GM19351 (cell line): ENCODE measurements around the gene ADGRG6.

Source experiments
- ATAC-seq: cut with Tn5 transposase; IDR thresholded peaks from one replicate; pipeline ENCODE4 v1.9.1; 2021; ENCODE audit warnings: mild to moderate bottlenecking, moderate library complexity; ENCODE audit not compliant: unreplicated experiment

Gene ADGRG6

GRCh38 chr6:142290851-142291250 is 11.0 kb upstream of the ADGRG6 start:
- no peak for ATAC-seq

GRCh38 chr6:142291512-142291911 is 10.3 kb upstream of the ADGRG6 start:
- ATAC-seq, result no peak

- no peak for ATAC-seq
Measured at GRCh38 chr6:142292166-142292924, 9.5 kb upstream of the ADGRG6 start.

- no peak for ATAC-seq
Measured at GRCh38 chr6:142293121-142293520, 8.7 kb upstream of the ADGRG6 start.

GRCh38 chr6:142294679-142295078 is 7.1 kb upstream of the ADGRG6 start:
- no peak for ATAC-seq

GRCh38 chr6:142296975-142297604 is 4.7 kb upstream of the ADGRG6 start:
- no peak for ATAC-seq

GRCh38 chr6:142297605-142297995 is 4.2 kb upstream of the ADGRG6 start:
- no peak for ATAC-seq

GRCh38 chr6:142297996-142298753 is 3.6 kb upstream of the ADGRG6 start:
- ATAC-seq, result no peak

- ATAC-seq, result no peak
Measured at GRCh38 chr6:142300302-142300701, 1.5 kb upstream of the ADGRG6 start.

GRCh38 chr6:142300758-142301650 is 803 bp upstream of the ADGRG6 start:
- ATAC-seq, result peak; percentile 2

- no peak for ATAC-seq
Measured at GRCh38 chr6:142302421-142303175, 791 bp downstream of the ADGRG6 start.

- no peak for ATAC-seq
Measured at GRCh38 chr6:142303176-142303533, 1.3 kb downstream of the ADGRG6 start.

GRCh38 chr6:142304241-142304640 is 2.4 kb downstream of the ADGRG6 start:
- ATAC-seq, result no peak

- no peak for ATAC-seq
Measured at GRCh38 chr6:142306736-142307135, 4.9 kb downstream of the ADGRG6 start.

GRCh38 chr6:142307963-142308748 is 6.3 kb downstream of the ADGRG6 start:
- no peak for ATAC-seq

GRCh38 chr6:142309426-142309825 is 7.6 kb downstream of the ADGRG6 start:
- no peak for ATAC-seq

- ATAC-seq, result no peak
Measured at GRCh38 chr6:142313284-142313683, 11.5 kb downstream of the ADGRG6 start.

GRCh38 chr6:142316791-142317368 is 15.1 kb downstream of the ADGRG6 start:
- no peak for ATAC-seq

- ATAC-seq, result no peak
Measured at GRCh38 chr6:142318714-142319113, 16.9 kb downstream of the ADGRG6 start.
